Sigmoid colon (tissue), 7 donors: ENCODE results near the gene DNHD1. TPM values are rescaled to one million over a fixed set of nuclear protein-coding genes. Genes with fewer than 3 reads are reported as not detected.

ENCODE experiments used
- DNase-seq: peaks from one replicate; pipeline ENCODE4 v3.0.0-alpha.2; 2019
- H3K27ac ChIP-seq, 4 donors: fragments of 200-600 bp; sonication (generic); one replicate each; pipeline ENCODE4 v1.5.1; 2016 to 2019; ENCODE audit warnings: mild to moderate bottlenecking in 1 of 4
- H3K27me3 ChIP-seq, 3 donors: fragments of 200-600 bp; sonication (generic); one replicate each; pipeline ENCODE4 v1.5.1; 2019; ENCODE audit warnings: mild to moderate bottlenecking in 1 of 3
- H3K36me3 ChIP-seq, 4 donors: fragments of 200-600 bp; sonication (generic); one replicate each; pipeline ENCODE4 v1.5.1; 2016 to 2019
- H3K4me1 ChIP-seq, 4 donors: fragments of 200-600 bp; sonication (generic); one replicate each; pipeline ENCODE4 v1.5.1; 2017 to 2019
- H3K4me3 ChIP-seq, 4 donors: fragments of 200-600 bp; sonication (generic); one replicate each; pipeline ENCODE4 v1.5.1; 2017 to 2019; ENCODE audit warnings: mild to moderate bottlenecking in 2 of 4, moderate library complexity in 1 of 4
- H3K9me3 ChIP-seq, 4 donors: fragments of 200-600 bp in 3 of 4; sonication (generic) in 3 of 4; one replicate each; pipeline versions ENCODE4 v1.5.1 to v1.6.1; 2013 to 2019
- EP300 ChIP-seq, 4 donors: sonication (generic); formaldehyde crosslinking; IDR thresholded peaks; one replicate each; pipeline ENCODE4 v1.6.1; 2017; ENCODE audit warnings: antibody characterized with exemption in 4 of 4
- POLR2A ChIP-seq, 2 donors: fragments of 450-650 bp; IDR thresholded peaks; one replicate each; pipeline ENCODE4 v1.6.1; 2016; ENCODE audit warnings: antibody characterized with exemption in 2 of 2, mild to moderate bottlenecking in 2 of 2, moderate library complexity in 2 of 2
- POLR2AphosphoS5 ChIP-seq, 4 donors: sonication (generic); formaldehyde crosslinking; IDR thresholded peaks; one replicate each; pipeline ENCODE4 v1.6.1; 2017; ENCODE audit warnings: antibody characterized with exemption in 4 of 4
- WGBS, 2 donors: extraction: QIAGEN DNeasy Blood & Tissue Kit; methylation state at CpG; one replicate each; pipeline ENCODE4 v1.1.7; 2013; 5-methylcytosine and 5-hydroxymethylcytosine counted together
- intact Hi-C: fragments of 100-400 bp; cut with DNase I; formaldehyde crosslinking; loops from one replicate; pipeline ENCODE4 v1.15.1; 2023
- polyA plus RNA-seq, 3 donors: library from polyadenylated mRNA; stranded (reverse); fragments of 200-250 nt; gene quantifications; one replicate each; pipeline ENCODE4 v1.2.3, GENCODE V29; 2013
- total RNA-seq, 4 donors: library from RNA; depleted of rRNA; stranded (reverse); fragments of >200 nt; gene quantifications; one replicate each; pipeline ENCODE4 v1.1.0, GENCODE V29; 2016
- TF ChIP-seq, protein P1 (sequence below), 4 experiments: fragments of 450-650 bp in 3 of 4; fragments of 200-600 bp in 1 of 4; IDR thresholded peaks; one replicate each; pipeline ENCODE4 v1.5.1; 2016 to 2019; ENCODE audit warnings: antibody characterized with exemption in 4 of 4, mild to moderate bottlenecking in 3 of 4, moderate library complexity in 2 of 4
- donor health status: healthy with polysubstance abuse.
- donor health status: Bipolar disorder and iron deficiency.
- donor health status: healthy.

Gene DNHD1
- total and polyA plus RNA-seq, 7 donors, result 1.4 to 29.9 (median 12.5) TPM

DNA sequence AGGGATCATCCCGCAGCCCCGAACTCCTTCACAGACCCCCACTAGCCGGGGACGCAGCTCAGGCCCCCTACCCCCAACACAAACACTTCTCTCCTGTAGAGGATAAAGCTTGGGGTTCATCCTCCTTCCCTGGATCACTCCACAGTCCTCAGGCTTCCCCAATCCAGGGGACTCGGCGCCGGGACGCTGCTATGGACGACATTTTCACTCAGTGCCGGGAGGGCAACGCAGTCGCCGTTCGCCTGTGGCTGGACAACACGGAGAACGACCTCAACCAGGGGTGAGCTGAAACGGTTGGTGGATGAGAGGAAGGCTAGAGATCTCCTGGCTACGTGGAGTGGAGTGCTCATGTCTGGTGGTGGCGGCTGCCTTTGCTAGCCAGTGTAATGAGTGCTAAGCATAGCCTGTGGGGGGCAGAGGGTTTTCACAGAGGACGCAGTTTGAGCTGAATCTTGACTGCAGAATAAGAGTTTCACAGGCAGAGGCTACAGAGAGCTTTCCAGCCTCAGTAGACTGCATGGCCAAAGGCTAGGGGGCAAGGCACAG is 107.1 kb downstream of the DNHD1 start:
- H3K27ac ChIP-seq, result peak overlapping the region; percentile 98 to 99 (median 98)
- H3K4me3 ChIP-seq, result peak overlapping the region; percentile 76 to 95 (median 84)
- WGBS, 2 donors, result 0% methylated on average over 20 of the region's 20 CpGs
- H3K27me3 ChIP-seq, result no peaks in the 10 kb centered on the region
- intact Hi-C loops, result loop anchor here (5.0 kb wide), 2 partner anchors 78 to 122 kb away; partner anchors contain the start of genes ARFIP2, MRPL17 and TIMM10B
- DNase-seq, result peak; percentile 79
- TF ChIP-seq EP300 (IDR thresholded peaks at IDR 0.05) (no peak), POLR2A (IDR thresholded peaks at IDR 0.05) (peak in 1 of 2 donors; percentile 26), POLR2AphosphoS5 (IDR thresholded peaks at IDR 0.05) (peak; percentile 8 to 76 (median 66))
- TF ChIP-seq, protein P1, sequence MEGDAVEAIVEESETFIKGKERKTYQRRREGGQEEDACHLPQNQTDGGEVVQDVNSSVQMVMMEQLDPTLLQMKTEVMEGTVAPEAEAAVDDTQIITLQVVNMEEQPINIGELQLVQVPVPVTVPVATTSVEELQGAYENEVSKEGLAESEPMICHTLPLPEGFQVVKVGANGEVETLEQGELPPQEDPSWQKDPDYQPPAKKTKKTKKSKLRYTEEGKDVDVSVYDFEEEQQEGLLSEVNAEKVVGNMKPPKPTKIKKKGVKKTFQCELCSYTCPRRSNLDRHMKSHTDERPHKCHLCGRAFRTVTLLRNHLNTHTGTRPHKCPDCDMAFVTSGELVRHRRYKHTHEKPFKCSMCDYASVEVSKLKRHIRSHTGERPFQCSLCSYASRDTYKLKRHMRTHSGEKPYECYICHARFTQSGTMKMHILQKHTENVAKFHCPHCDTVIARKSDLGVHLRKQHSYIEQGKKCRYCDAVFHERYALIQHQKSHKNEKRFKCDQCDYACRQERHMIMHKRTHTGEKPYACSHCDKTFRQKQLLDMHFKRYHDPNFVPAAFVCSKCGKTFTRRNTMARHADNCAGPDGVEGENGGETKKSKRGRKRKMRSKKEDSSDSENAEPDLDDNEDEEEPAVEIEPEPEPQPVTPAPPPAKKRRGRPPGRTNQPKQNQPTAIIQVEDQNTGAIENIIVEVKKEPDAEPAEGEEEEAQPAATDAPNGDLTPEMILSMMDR (IDR thresholded peaks at IDR 0.05), result no peak
- H3K4me1 ChIP-seq, result peaks cover 0 to 81% (median 67%) of the 10 kb centered on the region in 4 donors
- no peaks in the 10 kb centered on the region for H3K9me3 ChIP-seq
- peaks cover 24 to 42% (median 37%) of the 10 kb centered on the region in 4 donors for H3K36me3 ChIP-seq

GRCh38 chr11:6604790-6605189 is 107.7 kb downstream of the DNHD1 start:
- intact Hi-C loops, result loop anchor here (5.0 kb wide), 2 partner anchors 78 to 122 kb away; partner anchors contain the start of genes ARFIP2, MRPL17 and TIMM10B
- H3K27me3 ChIP-seq, result no peaks in the 10 kb centered on the region
- TF ChIP-seq POLR2AphosphoS5 (IDR thresholded peaks at IDR 0.05) (no peak), EP300 (IDR thresholded peaks at IDR 0.05) (no peak), POLR2A (IDR thresholded peaks at IDR 0.05) (no peak)
- TF ChIP-seq, protein P1 (IDR thresholded peaks at IDR 0.05), result no peak
- H3K4me3 ChIP-seq, result peak overlapping the region; percentile 76 to 95 (median 84)
- WGBS, 2 donors, result 25 to 42% methylated on average over 3 of the region's 3 CpGs
- peaks cover 0 to 81% (median 71%) of the 10 kb centered on the region in 4 donors for H3K4me1 ChIP-seq
- H3K36me3 ChIP-seq, result peaks cover 26 to 42% (median 37%) of the 10 kb centered on the region in 4 donors
- no peaks in the 10 kb centered on the region for H3K9me3 ChIP-seq
- DNase-seq, result no peak
- H3K27ac ChIP-seq, result peak overlapping the region; percentile 98 to 99 (median 98)

DNA sequence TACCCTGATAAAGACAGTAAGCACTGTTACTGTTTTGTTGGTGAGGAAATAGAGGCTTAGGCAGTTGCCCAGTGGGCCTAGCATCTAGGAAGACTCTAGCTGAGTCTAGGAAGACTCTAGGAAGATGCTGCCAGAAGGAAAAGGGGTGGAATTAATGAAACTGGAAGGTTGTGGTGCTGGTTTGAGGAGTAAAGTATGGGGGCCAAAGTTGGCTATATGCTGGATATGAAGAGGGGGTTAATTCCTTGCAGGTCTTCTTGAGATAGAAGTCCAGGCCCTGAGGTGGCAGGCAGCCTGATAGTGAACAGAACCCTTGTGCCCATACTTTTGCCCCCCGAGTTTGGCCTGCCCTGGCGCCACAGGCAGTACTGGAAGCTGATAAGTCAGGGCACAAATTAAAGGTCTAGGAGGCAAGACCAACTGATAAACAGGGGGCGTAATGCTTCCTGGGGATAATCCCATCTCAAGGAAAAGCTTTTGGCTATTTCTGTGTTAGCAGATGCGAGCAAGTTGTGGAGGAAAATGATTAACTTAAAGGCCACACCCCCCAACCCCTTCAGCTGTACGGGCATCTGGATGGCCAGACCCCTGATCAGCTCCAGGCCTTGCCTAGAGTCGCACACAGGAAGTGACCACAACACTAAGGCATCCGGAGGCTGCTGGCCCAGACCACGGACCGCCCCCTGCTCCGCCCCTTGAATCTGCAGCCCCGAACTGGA is 109.5 kb downstream of the DNHD1 start:
- H3K4me3 ChIP-seq, result peak overlapping the region; percentile 76 to 95 (median 84)

GRCh38 chr11:6607190-6607795 is 110.2 kb downstream of the DNHD1 start:
- DNase-seq, result no peak
- intact Hi-C loops, result no loop called here

More for the DNA sequence above, 109.5 kb downstream of the DNHD1 start:
- H3K27ac ChIP-seq, result peak overlapping the region; percentile 98 to 99 (median 98)
- intact Hi-C loops, result no loop called here
- H3K27me3 ChIP-seq, result no peaks in the 10 kb centered on the region
- TF ChIP-seq, protein P1 (IDR thresholded peaks at IDR 0.05), result no peak
- TF ChIP-seq POLR2A (IDR thresholded peaks at IDR 0.05) (peak; percentile 94 to 97), POLR2AphosphoS5 (IDR thresholded peaks at IDR 0.05) (peak; percentile 98 to 99 (median 98)), EP300 (IDR thresholded peaks at IDR 0.05) (peak in 1 of 4 donors; percentile 80)
- H3K4me1 ChIP-seq, result peaks cover 0 to 81% (median 72%) of the 10 kb centered on the region in 4 donors
- DNase-seq, result peak; percentile 98
- H3K9me3 ChIP-seq, result no peaks in the 10 kb centered on the region
- H3K36me3 ChIP-seq, result peaks cover 29 to 40% (median 35%) of the 10 kb centered on the region in 4 donors
- WGBS, 2 donors, result 6 to 22% methylated on average over 11 of the region's 11 CpGs

More at GRCh38 chr11:6607190-6607795, 110.2 kb downstream of the DNHD1 start:
- peak overlapping the region in 2 of 4 donors; percentile 23 to 79 for H3K4me3 ChIP-seq
- peaks cover 29 to 38% (median 34%) of the 10 kb centered on the region in 4 donors for H3K36me3 ChIP-seq
- H3K27ac ChIP-seq, result peak overlapping the region; percentile 98 to 99 (median 98)
- peak in 1 of 4 donors; percentile 22 for TF ChIP-seq EP300 (IDR thresholded peaks at IDR 0.05)
- TF ChIP-seq POLR2AphosphoS5 (IDR thresholded peaks at IDR 0.05), result no peak
- H3K27me3 ChIP-seq, result no peaks in the 10 kb centered on the region
- peaks cover 0 to 74% (median 66%) of the 10 kb centered on the region in 4 donors for H3K4me1 ChIP-seq
- no peaks in the 10 kb centered on the region for H3K9me3 ChIP-seq
